SK-N-SH (cell line): ENCODE data around the gene GARS1. TPM values are rescaled to one million over a fixed set of nuclear protein-coding genes. Genes with fewer than 3 reads are reported as not detected.

Source experiments
- CTCF ChIA-PET: fragments of 300-600, 350-600 bp; formaldehyde crosslinking; extraction: SDS; loops from one replicate; lab custom pipeline; 2021; lab: Yijun Ruan, JAX
- POLR2A ChIA-PET: fragments of 350-600 bp; sonication (Branson Sonifier 250); formaldehyde crosslinking; extraction: SDS; loops from one replicate; lab custom pipeline; 2020; ENCODE audit warnings: antibody characterized with exemption, inconsistent platforms; lab: Yijun Ruan, JAX
- DNase-seq: peaks from one replicate; pipeline ENCODE4 v3.0.0; 2012
- H2AFZ ChIP-seq: fragments of 200-600 bp; sonication (generic); 2 replicates; pipeline ENCODE4 v1.8.1; 2016; ENCODE audit warnings: antibody characterized with exemption, mild to moderate bottlenecking, low read depth
- H3F3A ChIP-seq: fragments of 200-600 bp; sonication (generic); replicated peaks from 2 replicates; pipeline ENCODE3; 2016; ENCODE audit warnings: antibody characterized with exemption, mild to moderate bottlenecking; ENCODE audit not compliant: insufficient read depth
- H3K27ac ChIP-seq, 2 experiments: fragments of 200-500 bp in 1 of 2; fragments of 200-600 bp in 1 of 2; sonication (Bioruptor generic) in 1 of 2; sonication (generic), shearing (Covaris generic) in 1 of 2; 2 replicates each; pipeline versions ENCODE4 v1.5.1 to v1.6.1; 2014 to 2016; ENCODE audit warnings: low read depth in 2 of 2, inconsistent platforms in 1 of 2, low read length in 1 of 2, mild to moderate bottlenecking in 1 of 2, mixed read lengths in 1 of 2
- H3K27me3 ChIP-seq: fragments of 200-600 bp; sonication (generic), shearing (Covaris generic); 2 replicates; pipeline ENCODE4 v1.6.1; 2016; ENCODE audit warnings: mixed run types; ENCODE audit not compliant: insufficient read depth
- H3K36me3 ChIP-seq, 2 experiments: fragments of 200-500 bp in 1 of 2; fragments of 200-600 bp in 1 of 2; sonication (Bioruptor generic) in 1 of 2; sonication (generic) in 1 of 2; replicated peaks in 1 of 2; 2 replicates each; pipeline versions ENCODE3 to v1.5.1; 2014 to 2016; ENCODE audit warnings: low read length in 1 of 2, mild to moderate bottlenecking in 1 of 2; ENCODE audit not compliant: insufficient read depth in 2 of 2, control insufficient read depth in 1 of 2
- H3K4me1 ChIP-seq, 2 experiments: fragments of 200-500 bp in 1 of 2; fragments of 200-600 bp in 1 of 2; sonication (Bioruptor generic) in 1 of 2; sonication (generic), shearing (Covaris generic) in 1 of 2; 2 replicates each; pipeline versions ENCODE4 v1.5.1 to v1.6.1; 2014 to 2016; ENCODE audit warnings: low read depth in 1 of 2, low read length in 1 of 2, mixed run types in 1 of 2; ENCODE audit not compliant: insufficient read depth in 2 of 2, control insufficient read depth in 1 of 2
- H3K4me2 ChIP-seq: fragments of 200-600 bp; sonication (generic), shearing (Covaris generic); 2 replicates; pipeline ENCODE4 v1.6.1; 2017; ENCODE audit warnings: mixed run types
- H3K4me3 ChIP-seq, 2 experiments: fragments of 200-500 bp in 1 of 2; fragments of 200-600 bp in 1 of 2; sonication (Bioruptor generic) in 1 of 2; sonication (generic), shearing (Covaris generic) in 1 of 2; 2 replicates each; pipeline versions ENCODE4 v1.5.1 to v1.8.1; 2014 to 2016; ENCODE audit warnings: low read depth in 2 of 2, inconsistent platforms in 1 of 2, low read length in 1 of 2, mild to moderate bottlenecking in 1 of 2, mixed read lengths in 1 of 2, moderate library complexity in 1 of 2
- H3K79me2 ChIP-seq: fragments of 200-600 bp; sonication (generic); 2 replicates; pipeline ENCODE4 v1.8.1; 2017; ENCODE audit warnings: mild to moderate bottlenecking; ENCODE audit not compliant: insufficient read depth
- H3K9ac ChIP-seq: fragments of 200-600 bp; sonication (generic); 2 replicates; pipeline ENCODE4 v1.6.1; 2017; ENCODE audit warnings: mixed run types
- H3K9me2 ChIP-seq: fragments of 200-600 bp; sonication (generic); 2 replicates; pipeline ENCODE4 v1.6.1; 2017; ENCODE audit warnings: mixed run types
- H3K9me3 ChIP-seq: fragments of 200-600 bp; sonication (generic); 2 replicates; pipeline ENCODE4 v1.6.1; 2017; ENCODE audit warnings: mixed run types, mild to moderate bottlenecking, moderate library complexity
- H4K20me1 ChIP-seq: fragments of 200-600 bp; sonication (generic); 2 replicates; pipeline ENCODE4 v1.6.1; 2017; ENCODE audit warnings: mild to moderate bottlenecking, mixed run types; ENCODE audit not compliant: insufficient read depth
- CHD2 ChIP-seq: fragments of 150-350 bp; IDR thresholded peaks from 2 replicates; pipeline ENCODE4 v1.6.1; 2018; ENCODE audit warnings: low read length; ENCODE audit not compliant: partially characterized antibody
- CTCF ChIP-seq: fragments of 200-600 bp; sonication (generic); IDR thresholded peaks from 2 replicates; pipeline ENCODE4 v1.6.1; 2017; ENCODE audit warnings: antibody characterized with exemption, mild to moderate bottlenecking, moderate library complexity
- EP300 ChIP-seq, 2 experiments: IDR thresholded peaks; 2 replicates each; pipeline versions ENCODE4 v1.4.0 to v1.6.1; 2012; ENCODE audit warnings: borderline replicate concordance in 1 of 2, low read depth in 1 of 2, low read length in 1 of 2
- FOXJ3 ChIP-seq: sonication (generic); formaldehyde crosslinking; IDR thresholded peaks from 2 replicates; pipeline ENCODE4 v1.5.1; 2020; ENCODE audit warnings: mild to moderate bottlenecking, missing genetic modification reagents
- FOXM1 ChIP-seq: IDR thresholded peaks from 2 replicates; pipeline ENCODE4 v1.4.0; 2012; ENCODE audit warnings: low read depth, mild to moderate bottlenecking
- GABPA ChIP-seq: IDR thresholded peaks from 2 replicates; pipeline ENCODE4 v1.4.0; 2012; ENCODE audit warnings: low read depth, mild to moderate bottlenecking
- GATA2 ChIP-seq: sonication (generic); formaldehyde crosslinking; IDR thresholded peaks from 2 replicates; pipeline ENCODE4 v1.5.0; 2020; ENCODE audit warnings: mild to moderate bottlenecking, missing genetic modification reagents
- MXI1 ChIP-seq: IDR thresholded peaks from 2 replicates; pipeline ENCODE4 v1.6.1; 2012; ENCODE audit warnings: mild to moderate bottlenecking, low read depth, low read length, improper control_type of control experiment
- NRF1 ChIP-seq: IDR thresholded peaks from 2 replicates; pipeline ENCODE4 v1.6.1; 2012; ENCODE audit warnings: low read depth, mild to moderate bottlenecking, low read length
- RCOR1 ChIP-seq: fragments of 150-350 bp; IDR thresholded peaks from 2 replicates; pipeline ENCODE4 v1.6.1; 2017; ENCODE audit warnings: antibody characterized with exemption, low read length
- RFX5 ChIP-seq: IDR thresholded peaks from 2 replicates; pipeline ENCODE4 v1.6.1; 2012; ENCODE audit warnings: mild to moderate bottlenecking, improper control_type of control experiment, low read length
- SIN3A ChIP-seq: IDR thresholded peaks from 2 replicates; pipeline ENCODE4 v1.6.1; 2012; ENCODE audit warnings: low read depth, mild to moderate bottlenecking, low read length, moderate library complexity, borderline replicate concordance
- SMC3 ChIP-seq: IDR thresholded peaks from 2 replicates; pipeline ENCODE4 v1.6.1; 2012; ENCODE audit warnings: low read depth, low read length, improper control_type of control experiment
- TAF1 ChIP-seq: IDR thresholded peaks from 2 replicates; pipeline ENCODE4 v1.6.1; 2012; ENCODE audit warnings: low read depth, mild to moderate bottlenecking, low read length, moderate library complexity, borderline replicate concordance
- TCF12 ChIP-seq: IDR thresholded peaks from 2 replicates; pipeline ENCODE4 v1.4.0; 2012
- TEAD4 ChIP-seq: IDR thresholded peaks from 2 replicates; pipeline ENCODE4 v1.4.0; 2012; ENCODE audit warnings: mild to moderate bottlenecking, borderline replicate concordance; ENCODE audit not compliant: insufficient read depth
- USF2 ChIP-seq: fragments of 150-350 bp; IDR thresholded peaks from 2 replicates; pipeline ENCODE4 v1.6.1; 2017; ENCODE audit warnings: antibody characterized with exemption, low read length, low read depth, borderline replicate concordance
- WGBS: methylation state at CpG from one replicate; pipeline ENCODE4 v1.1.6; 2017; ENCODE audit warnings: low lambda C conversion rate; 5-methylcytosine and 5-hydroxymethylcytosine counted together
- polyA plus RNA-seq, 3 experiments: library from polyadenylated mRNA; depleted of rRNA; stranded (reverse); fragments of >200 nt; gene quantifications; 2 replicates each; pipeline ENCODE4 v1.2.3, GENCODE V29; 2012
- TF ChIP-seq, protein P1 (sequence below): IDR thresholded peaks from 2 replicates; pipeline ENCODE4 v1.4.0; 2012; ENCODE audit warnings: low read depth, borderline replicate concordance

GARS1 gene
- polyA plus RNA-seq, 1 of the 3 experiments (the other 2 are of a cell fraction): 301 TPM

GRCh38 chr7:30661926-30662325 is 67.2 kb downstream of the GARS1 start:
- Histone ChIP-seq H3K4me2 (no peak overlapping the region), H3K9me2 (no peaks in the 10 kb centered on the region), H3K9ac (no peak overlapping the region), H3K27me3 (peaks cover 8% of the 10 kb centered on the region), H3K36me3 (no peaks in the 10 kb centered on the region), H2AFZ (no peak overlapping the region), H3K4me1 (peaks cover 0 to 8% of the 10 kb centered on the region in 2 experiments; a peak in 1 of 4 replicates), H3K27ac (no peak overlapping the region), H3K4me3 (no peak overlapping the region), H3K79me2 (no peaks in the 10 kb centered on the region), H3K9me3 (no peaks in the 10 kb centered on the region), H4K20me1 (no peaks in the 10 kb centered on the region), H3F3A (no peaks in the 10 kb centered on the region)
- ChIA-PET CTCF (interaction anchor here (1.2 to 2.4 kb wide), 4 partner anchors 10 to 98 kb away, joined by 3 to 9 read pairs (median 4); partner anchors contain the start of gene CRHR2), POLR2A (no interaction called here)
- no peak for DNase-seq
- WGBS: 64% methylated on average over 6 of the region's 6 CpGs
- TF ChIP-seq RFX5: no peak
- no peak for TF ChIP-seq CHD2
- no peak for TF ChIP-seq EP300 (IDR thresholded peaks at IDR 0.05; ENCODE audit: borderline replicate concordance in 1 of 2, low read depth in 1 of 2, low read length in 1 of 2)
- TF ChIP-seq, protein P1, sequence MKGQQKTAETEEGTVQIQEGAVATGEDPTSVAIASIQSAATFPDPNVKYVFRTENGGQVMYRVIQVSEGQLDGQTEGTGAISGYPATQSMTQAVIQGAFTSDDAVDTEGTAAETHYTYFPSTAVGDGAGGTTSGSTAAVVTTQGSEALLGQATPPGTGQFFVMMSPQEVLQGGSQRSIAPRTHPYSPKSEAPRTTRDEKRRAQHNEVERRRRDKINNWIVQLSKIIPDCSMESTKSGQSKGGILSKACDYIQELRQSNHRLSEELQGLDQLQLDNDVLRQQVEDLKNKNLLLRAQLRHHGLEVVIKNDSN: no peak
- TF ChIP-seq FOXM1: no peak
- TF ChIP-seq MXI1: no peak
- TF ChIP-seq TEAD4: no peak
- no peak for TF ChIP-seq USF2
- no peak for TF ChIP-seq NRF1
- TF ChIP-seq GABPA: no peak
- TF ChIP-seq SIN3A: no peak
- no peak for TF ChIP-seq CTCF

GRCh38 chr7:30662431-30662939 is 67.8 kb downstream of the GARS1 start:
- no peaks in the 10 kb centered on the region for H4K20me1 ChIP-seq
- H3K27ac ChIP-seq: no peak overlapping the region
- no peak for TF ChIP-seq TAF1
- TF ChIP-seq FOXJ3 (CRISPR knock-in tag): no peak
- TF ChIP-seq TEAD4: no peak
- no peak for TF ChIP-seq SIN3A
- TF ChIP-seq TCF12: no peak
- TF ChIP-seq SMC3: no peak
- TF ChIP-seq GATA2: no peak
- no peak for TF ChIP-seq MXI1
- TF ChIP-seq RFX5: no peak
- TF ChIP-seq FOXM1: no peak
- TF ChIP-seq, protein P1: no peak
- no peak for TF ChIP-seq RCOR1
- no peak overlapping the region for H3K4me2 ChIP-seq
- H3K4me1 ChIP-seq: peaks cover 0 to 8% of the 10 kb centered on the region in 2 experiments; a peak in 1 of 4 replicates
- no peaks in the 10 kb centered on the region for H3F3A ChIP-seq
- ChIA-PET CTCF (interaction anchor here (1.2 to 3.4 kb wide), 5 partner anchors 8 to 98 kb away, joined by 3 to 24 read pairs (median 4); no protein-coding TSS in a partner anchor), POLR2A (no interaction called here)
- no peaks in the 10 kb centered on the region for H3K36me3 ChIP-seq
- H3K4me3 ChIP-seq: no peak overlapping the region
- no peaks in the 10 kb centered on the region for H3K9me3 ChIP-seq
- no peak for DNase-seq
- H3K9ac ChIP-seq: no peak overlapping the region
- no peaks in the 10 kb centered on the region for H3K9me2 ChIP-seq
- H3K27me3 ChIP-seq: peaks cover 8% of the 10 kb centered on the region
- WGBS: 47% methylated on average over 9 of the region's 9 CpGs
- H2AFZ ChIP-seq: no peak overlapping the region
- no peaks in the 10 kb centered on the region for H3K79me2 ChIP-seq
